NK-92 (cell line): ENCODE data around the gene AHNAK.
A peak's percentile ranks its signal among the peaks of the same experiment; 100 is the strongest.
"Not testable (repeated sequence)": the region's sequence is repeated elsewhere in the genome, so short reads cannot be mapped to it uniquely, and the experiment has no call there.

Source experiments
- DNase-seq: peaks from one replicate; lab custom pipeline; 2025; ENCODE audit not compliant: unreplicated experiment; lab: John Stamatoyannopoulos, UW

Gene AHNAK, protein sequence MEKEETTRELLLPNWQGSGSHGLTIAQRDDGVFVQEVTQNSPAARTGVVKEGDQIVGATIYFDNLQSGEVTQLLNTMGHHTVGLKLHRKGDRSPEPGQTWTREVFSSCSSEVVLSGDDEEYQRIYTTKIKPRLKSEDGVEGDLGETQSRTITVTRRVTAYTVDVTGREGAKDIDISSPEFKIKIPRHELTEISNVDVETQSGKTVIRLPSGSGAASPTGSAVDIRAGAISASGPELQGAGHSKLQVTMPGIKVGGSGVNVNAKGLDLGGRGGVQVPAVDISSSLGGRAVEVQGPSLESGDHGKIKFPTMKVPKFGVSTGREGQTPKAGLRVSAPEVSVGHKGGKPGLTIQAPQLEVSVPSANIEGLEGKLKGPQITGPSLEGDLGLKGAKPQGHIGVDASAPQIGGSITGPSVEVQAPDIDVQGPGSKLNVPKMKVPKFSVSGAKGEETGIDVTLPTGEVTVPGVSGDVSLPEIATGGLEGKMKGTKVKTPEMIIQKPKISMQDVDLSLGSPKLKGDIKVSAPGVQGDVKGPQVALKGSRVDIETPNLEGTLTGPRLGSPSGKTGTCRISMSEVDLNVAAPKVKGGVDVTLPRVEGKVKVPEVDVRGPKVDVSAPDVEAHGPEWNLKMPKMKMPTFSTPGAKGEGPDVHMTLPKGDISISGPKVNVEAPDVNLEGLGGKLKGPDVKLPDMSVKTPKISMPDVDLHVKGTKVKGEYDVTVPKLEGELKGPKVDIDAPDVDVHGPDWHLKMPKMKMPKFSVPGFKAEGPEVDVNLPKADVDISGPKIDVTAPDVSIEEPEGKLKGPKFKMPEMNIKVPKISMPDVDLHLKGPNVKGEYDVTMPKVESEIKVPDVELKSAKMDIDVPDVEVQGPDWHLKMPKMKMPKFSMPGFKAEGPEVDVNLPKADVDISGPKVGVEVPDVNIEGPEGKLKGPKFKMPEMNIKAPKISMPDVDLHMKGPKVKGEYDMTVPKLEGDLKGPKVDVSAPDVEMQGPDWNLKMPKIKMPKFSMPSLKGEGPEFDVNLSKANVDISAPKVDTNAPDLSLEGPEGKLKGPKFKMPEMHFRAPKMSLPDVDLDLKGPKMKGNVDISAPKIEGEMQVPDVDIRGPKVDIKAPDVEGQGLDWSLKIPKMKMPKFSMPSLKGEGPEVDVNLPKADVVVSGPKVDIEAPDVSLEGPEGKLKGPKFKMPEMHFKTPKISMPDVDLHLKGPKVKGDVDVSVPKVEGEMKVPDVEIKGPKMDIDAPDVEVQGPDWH (N-terminal part only)

GRCh38 chr11:62546244-62546928 is at the start of gene AHNAK:
AHNAK (minus strand) TSS chr11:62546806; CDS start chr11:62536098, 10,708 bp downstream.
- DNase-seq = no peak

DNA sequence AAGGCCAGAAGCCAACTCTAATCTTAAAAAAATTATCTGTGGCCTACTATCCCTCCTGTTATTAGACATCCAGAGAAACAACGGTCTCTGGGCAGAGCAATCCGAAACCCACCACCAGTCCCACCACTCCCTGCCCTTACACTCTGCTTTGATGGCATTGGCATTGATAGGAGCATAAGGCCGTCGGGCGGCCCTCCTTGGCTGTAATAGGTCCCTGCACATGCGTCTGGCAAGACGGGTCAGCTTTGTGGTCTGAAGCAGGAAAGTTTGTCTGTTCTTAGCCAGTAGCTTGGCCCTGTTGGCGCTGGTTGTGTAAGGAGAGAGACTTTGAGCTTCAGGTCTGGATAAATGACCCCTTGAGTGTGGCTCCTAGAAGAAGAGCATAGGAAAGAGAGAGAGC is 48.5 kb upstream of the AHNAK start:
- DNase-seq = no peak

DNA sequence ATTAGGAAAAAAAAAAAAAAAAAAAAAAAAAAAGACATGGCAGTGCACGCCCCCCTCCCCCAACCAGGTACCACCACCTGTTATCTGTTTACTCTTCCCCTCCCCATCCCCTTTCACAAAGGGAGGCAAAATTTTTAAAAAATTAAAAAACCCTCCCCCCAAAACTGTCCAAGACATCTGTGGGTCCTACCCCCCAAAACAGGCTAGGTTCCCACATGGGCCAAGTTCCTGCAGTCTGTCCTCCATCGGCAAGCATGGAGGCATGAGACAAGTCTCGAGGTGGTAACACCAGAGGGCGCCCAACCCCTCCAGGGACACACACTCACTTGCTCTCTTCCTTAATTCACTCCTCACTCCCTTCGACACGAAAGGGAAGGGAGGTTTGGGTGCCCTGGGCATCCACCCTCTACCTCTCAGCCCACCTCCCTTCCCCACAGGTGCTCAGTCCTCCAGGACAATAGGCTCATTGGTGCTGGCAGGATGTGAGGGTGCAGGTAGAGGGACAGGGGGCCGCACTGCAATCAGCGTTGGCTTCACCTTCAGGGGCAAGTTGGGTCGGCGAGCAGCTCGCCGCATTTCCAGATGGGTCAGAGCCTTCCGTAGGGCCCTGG is 46.9 kb upstream of the AHNAK start:
- DNase-seq = no peak

- no peak for DNase-seq
Measured at GRCh38 chr11:62592989-62593421, 46.4 kb upstream of the AHNAK start.

- DNase-seq = no peak
Measured at GRCh38 chr11:62592146-62592815, 45.7 kb upstream of the AHNAK start.

DNA sequence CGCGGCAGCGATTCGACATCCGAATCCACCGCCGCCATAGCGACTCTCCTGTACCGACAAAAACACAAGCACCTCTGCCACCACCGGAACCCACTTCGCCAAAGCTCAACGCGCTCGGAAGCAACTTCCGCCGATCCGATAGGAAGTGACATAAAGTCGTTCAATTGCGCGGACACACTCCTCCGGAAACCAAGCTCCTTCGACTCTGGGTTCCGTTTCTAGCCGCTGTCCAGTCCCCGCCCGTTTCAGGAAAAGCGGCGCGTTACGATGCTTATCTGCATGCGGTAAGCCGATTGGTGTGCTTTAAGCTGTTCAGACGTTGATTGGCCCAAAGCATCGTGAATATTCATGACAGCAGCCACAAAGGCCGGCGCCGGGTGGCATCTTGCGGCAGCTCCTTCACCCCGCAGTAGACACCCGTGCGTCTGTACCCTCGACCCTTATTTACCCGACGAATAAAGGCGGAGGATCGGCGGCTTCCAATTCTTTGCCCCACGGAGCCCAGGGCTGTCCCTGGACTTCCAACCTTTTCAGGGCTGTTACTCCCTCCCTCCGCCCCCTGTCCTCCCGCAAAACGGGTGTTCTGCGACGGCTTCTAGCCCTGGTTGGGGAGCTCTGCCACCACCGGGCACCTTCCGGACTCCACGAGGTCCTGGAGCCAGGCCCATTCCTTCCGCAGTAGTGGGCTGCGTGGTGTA is 45.0 kb upstream of the AHNAK start, which contains the start of gene TUT1:
Gene TUT1 (minus strand): TSS at position 76 of the 698 bp plus-strand sequence. CDS start 38 bp downstream, at position 38.
- peak; percentile 93 for DNase-seq

GRCh38 chr11:62588966-62589637 is 42.5 kb upstream of the AHNAK start:
- DNase-seq = no peak

GRCh38 chr11:62585356-62585755 is 38.8 kb upstream of the AHNAK start:
- DNase-seq = not testable (repeated sequence)

DNA sequence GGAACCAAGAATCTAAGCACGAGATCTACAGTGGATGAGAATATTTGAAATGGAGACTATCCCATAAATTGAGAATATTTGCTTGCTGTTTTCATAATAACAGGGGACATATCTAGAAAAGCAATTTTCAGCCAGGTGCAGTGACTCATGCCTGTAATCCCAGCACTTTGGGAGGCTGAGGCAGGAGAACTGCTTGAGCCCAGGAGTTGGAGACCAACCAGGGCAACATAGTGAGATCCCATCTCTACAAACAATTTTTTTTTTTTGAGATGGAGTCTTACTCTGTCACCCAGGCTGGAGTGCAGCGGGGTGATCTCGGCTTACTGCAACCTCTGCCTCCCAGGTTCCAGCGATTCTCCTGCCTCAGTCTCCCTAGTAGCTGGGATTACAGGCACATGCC is 35.1 kb upstream of the AHNAK start:
- DNase-seq = not testable (repeated sequence)

GRCh38 chr11:62580959-62581715 is 34.5 kb upstream of the AHNAK start:
- no peak for DNase-seq

GRCh38 chr11:62579252-62579651 is 32.6 kb upstream of the AHNAK start:
- no peak for DNase-seq

DNA sequence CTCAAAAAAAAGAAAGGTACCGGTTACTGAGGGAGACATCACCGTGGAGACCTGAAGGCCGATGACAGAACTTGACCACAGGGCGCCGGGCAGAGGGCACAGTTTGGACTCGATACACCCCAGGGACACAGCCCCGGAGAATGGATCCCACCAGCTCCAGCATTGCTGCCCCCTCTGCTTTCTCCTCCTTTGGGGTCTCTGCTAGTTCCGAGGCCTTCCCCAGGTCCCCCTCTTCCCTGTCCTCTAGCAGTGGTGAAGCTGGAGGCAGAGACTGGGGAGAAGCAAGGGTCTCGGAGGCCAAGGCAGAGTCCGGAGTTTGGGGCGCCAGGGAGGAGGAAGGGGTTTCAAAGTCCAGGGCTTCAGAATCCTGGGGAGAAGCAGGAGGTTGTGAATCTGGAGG is 31.9 kb upstream of the AHNAK start:
- DNase-seq = no peak

GRCh38 chr11:62577046-62577714 is 30.6 kb upstream of the AHNAK start:
- no peak for DNase-seq

GRCh38 chr11:62575837-62576236 is 29.2 kb upstream of the AHNAK start:
- no peak for DNase-seq

- DNase-seq = no peak
Measured at GRCh38 chr11:62575156-62575555, 28.6 kb upstream of the AHNAK start.

DNA sequence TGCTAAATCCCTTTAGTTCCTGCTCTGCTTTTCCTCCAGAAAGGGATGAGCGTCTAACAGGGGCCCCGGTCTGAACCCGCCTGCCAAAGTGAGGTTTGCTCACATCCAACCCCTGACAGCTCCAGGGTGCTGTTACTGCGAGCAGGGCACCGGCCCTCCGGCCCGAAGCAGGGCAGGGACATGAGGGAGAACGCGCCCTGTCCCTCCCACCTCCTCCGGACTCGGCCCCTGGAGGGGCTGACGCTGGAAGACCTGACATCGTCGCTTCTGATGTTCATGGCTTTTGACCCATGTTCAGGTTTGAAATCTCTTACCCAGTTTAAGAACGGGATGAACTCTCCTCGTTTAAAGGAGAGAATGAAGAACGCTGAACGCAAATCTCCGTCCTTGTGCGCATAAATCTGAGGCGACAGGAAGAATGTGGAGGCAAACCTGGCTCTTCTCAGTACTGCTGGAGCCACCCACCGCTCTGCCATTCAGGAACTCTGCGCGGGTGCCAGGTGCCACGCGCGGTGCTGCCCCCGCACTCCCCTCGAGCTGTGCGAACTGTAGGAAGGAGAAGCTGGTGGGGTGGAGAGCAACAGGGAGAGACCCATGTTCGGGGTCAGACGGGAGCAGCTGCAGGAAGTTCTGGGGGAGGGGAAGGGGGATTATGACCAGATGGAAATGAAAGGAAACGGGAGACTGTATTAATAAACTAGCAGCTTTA is 27.9 kb upstream of the AHNAK start:
- DNase-seq = no peak
